Measurements from ENCODE around the gene HECTD4.
"Not testable (repeated sequence)": the region's sequence is repeated elsewhere in the genome, so short reads cannot be mapped to it uniquely, and the experiment has no call there.

The HECTD4 gene

DNA sequence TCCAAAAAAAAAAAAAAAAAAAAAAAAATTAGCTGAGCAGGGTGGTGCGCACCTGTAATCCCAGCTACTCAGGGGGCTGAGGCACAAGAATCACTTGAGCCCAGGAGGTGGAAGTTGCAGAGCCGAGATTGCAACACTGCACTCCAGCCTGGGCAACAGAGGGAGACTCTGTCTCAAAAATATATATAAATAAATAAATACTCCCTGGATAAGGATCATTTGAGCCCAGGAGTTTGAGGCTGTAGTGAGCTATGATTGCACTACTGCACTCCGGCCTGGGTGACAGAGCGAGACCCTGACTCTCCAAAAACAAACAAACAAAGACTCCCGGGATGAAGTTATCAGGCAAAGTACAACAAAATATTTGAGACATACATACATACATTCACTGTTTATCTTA lies 270.3 kb downstream of the HECTD4 start:
- no peak for DNase-seq

DNA sequence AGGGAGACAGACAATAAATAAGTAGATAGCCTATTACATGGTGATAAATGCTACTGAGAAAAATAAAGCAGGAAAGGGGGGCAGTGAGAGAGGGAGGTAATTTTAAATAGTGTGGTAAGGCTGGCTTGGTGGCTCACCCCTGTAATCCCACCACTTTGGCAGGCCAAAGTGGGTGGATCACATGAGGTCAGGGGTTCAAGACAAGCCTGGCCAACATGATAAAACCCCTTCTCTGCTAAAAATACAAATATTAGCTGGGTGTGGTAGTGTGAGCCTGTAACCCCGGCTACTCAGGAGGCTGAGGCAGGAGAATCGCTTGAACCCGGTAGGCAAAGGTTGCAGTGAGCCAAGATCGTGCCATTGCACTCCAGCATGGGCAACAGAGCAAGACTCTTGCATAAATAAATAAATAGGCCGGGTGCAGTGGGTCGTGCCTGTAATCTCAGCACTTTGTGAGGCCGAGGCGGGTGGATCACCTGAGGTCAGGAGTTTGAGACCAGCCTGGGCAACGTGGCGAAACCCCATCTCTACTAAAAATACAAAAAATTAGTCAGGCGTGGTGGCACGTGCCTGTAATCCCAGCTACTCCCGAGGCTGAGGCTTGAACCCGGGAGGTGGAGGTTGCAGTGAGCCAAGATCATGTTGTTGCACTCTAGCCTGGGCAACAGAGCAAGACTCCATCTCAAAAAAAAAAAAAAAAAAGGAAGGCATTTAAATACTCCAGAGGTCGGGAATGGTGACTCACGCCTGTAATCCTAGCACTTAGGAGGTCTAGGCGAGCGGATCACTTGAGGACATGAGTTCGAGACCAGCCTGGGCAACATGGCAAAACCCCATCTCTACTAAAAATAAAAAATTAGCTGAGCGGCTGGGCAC lies 271.2 kb downstream of the HECTD4 start:
- DNase-seq = not testable (repeated sequence)
